Activated CD4-positive, alpha-beta T cell treated with anti-CD3 and anti-CD28 coated beads, Interleukin-2, amount 10 ng/mL, durations not matched to agents 24 days and 14 days (primary cell): ENCODE data around the gene DELE1. TPM values are rescaled to one million over a fixed set of nuclear protein-coding genes. Genes with fewer than 3 reads are reported as not detected.

ENCODE experiments used
- DNase-seq: peaks from one replicate; pipeline ENCODE4 v3.0.0; 2022
- H3K27ac Mint-ChIP-seq: one replicate; pipeline ENCODE4 v1.8.0; 2022; ENCODE audit warnings: mild to moderate bottlenecking, mixed read lengths
- H3K27me3 Mint-ChIP-seq: one replicate; pipeline ENCODE4 v1.8.0; 2022; ENCODE audit warnings: mixed read lengths
- H3K36me3 Mint-ChIP-seq: one replicate; pipeline ENCODE4 v1.8.0; 2022; ENCODE audit warnings: low read depth, mild to moderate bottlenecking, mixed read lengths
- H3K4me1 Mint-ChIP-seq: one replicate; pipeline ENCODE4 v1.8.0; 2021; ENCODE audit warnings: mixed read lengths
- H3K4me3 Mint-ChIP-seq: one replicate; pipeline ENCODE4 v1.8.0; 2022; ENCODE audit warnings: mild to moderate bottlenecking, moderate library complexity, mixed read lengths
- H3K9me3 Mint-ChIP-seq: one replicate; pipeline ENCODE4 v1.8.0; 2021; ENCODE audit warnings: mixed read lengths
- intact Hi-C: fragments of 100-400 bp; cut with micrococcal nuclease; formaldehyde crosslinking; loops from one replicate; pipeline ENCODE4 v1.15.1; 2023
- total RNA-seq: library from RNA; stranded (reverse); gene quantifications from 2 replicates; pipeline ENCODE4 v1.2.3, GENCODE V29; 2022

Gene DELE1
- 66.7 and 72.0 TPM in 2 replicates for total RNA-seq

DNA sequence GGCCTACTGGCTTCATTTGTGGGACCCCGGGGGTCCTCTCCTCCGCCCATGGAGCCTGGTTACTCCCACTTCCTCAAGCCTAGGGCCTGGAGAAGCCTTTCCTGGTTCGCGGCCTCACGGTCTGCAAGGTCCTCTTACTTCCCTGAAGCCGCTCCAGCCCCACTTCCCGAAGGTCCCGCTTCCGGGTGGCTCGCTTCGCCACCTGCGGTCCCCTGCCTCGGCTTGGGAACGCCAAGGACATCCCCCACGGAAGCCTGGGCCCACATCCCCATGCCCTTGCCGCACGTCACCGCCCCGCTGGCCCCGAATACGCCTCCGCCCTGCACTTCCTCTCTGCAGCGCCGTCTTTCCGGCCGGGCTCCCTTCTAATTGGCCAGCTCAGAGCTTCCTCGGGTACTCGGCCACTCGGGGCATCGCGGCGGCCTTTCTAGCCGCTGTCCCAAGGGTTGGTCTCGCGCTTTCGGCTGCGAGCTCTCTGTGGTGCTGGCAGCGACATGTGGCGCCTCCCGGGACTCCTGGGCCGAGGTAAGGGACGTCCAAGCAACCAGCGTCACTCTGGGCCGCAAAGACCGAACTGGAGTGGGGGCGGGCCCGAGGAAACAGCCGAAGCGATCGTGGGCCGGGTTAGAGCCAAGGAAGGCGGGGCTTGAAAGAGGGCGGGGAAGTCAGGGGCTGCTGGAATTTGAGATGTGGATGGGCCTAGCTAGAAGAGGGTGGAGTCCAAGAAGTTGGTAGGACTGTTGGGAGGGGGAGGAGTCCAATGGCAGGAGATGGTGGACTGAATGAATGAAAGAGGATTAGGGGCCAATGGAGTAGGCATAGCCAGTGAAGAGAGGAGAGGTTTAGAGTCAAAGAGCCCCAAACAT, at the start of gene DELE1:
DELE1 (plus strand) TSS at position 424 of the 866 bp plus-strand sequence; CDS start at position 495, 71 bp downstream.
- Mint-ChIP-seq H3K9me3 (no peaks in the 10 kb centered on the region), H3K4me3 (peak within 1 kb of the TSS; percentile 86), H3K36me3 (peaks cover 31% of the 10 kb centered on the region), H3K4me1 (peaks cover 31% of the 10 kb centered on the region), H3K27me3 (no peaks in the 10 kb centered on the region), H3K27ac (peak within 1 kb of the TSS; percentile 87)
- DNase-seq: peak; percentile 97
- intact Hi-C loops: loop anchor here (1.0 to 5.0 kb wide), 6 partner anchors 37 to 359 kb away; partner anchors contain the start of genes GNPDA1, PCDH1 and RNF14

DNA sequence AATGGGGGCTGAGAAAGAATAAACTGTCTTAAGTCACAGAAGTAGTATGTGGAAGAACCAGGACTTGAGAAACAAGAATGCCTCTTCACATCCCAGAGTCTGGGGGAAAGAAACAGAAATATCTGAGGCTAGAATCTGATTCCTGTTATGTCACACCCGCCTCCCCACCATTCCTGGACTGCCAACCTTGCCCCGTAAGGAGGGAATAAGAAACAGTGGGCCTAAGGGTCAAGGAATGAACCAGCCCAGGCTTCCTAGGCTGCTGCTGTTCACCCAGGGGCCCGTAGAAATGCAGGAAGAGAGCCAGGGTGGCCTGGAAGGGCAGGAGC, 49.8 kb upstream of the DELE1 start:
- H3K36me3 Mint-ChIP-seq: no peaks in the 10 kb centered on the region
- H3K4me1 Mint-ChIP-seq: peaks cover 10% of the 10 kb centered on the region
- H3K27ac Mint-ChIP-seq: no peak overlapping the region

GRCh38 chr5:141874262-141874964, 49.3 kb upstream of the DELE1 start:
- no peak overlapping the region for H3K4me3 Mint-ChIP-seq
- H3K27me3 Mint-ChIP-seq: peaks cover 74% of the 10 kb centered on the region
- intact Hi-C loops: no loop called here
- no peaks in the 10 kb centered on the region for H3K9me3 Mint-ChIP-seq
- no peak for DNase-seq
- peaks cover 14% of the 10 kb centered on the region for H3K4me1 Mint-ChIP-seq
- H3K36me3 Mint-ChIP-seq: no peaks in the 10 kb centered on the region
- no peak overlapping the region for H3K27ac Mint-ChIP-seq

More for the DNA sequence above, 49.8 kb upstream of the DELE1 start:
- no peak for DNase-seq
- H3K4me3 Mint-ChIP-seq: no peak overlapping the region
- no peaks in the 10 kb centered on the region for H3K9me3 Mint-ChIP-seq
- H3K27me3 Mint-ChIP-seq: peaks cover 69% of the 10 kb centered on the region
- intact Hi-C loops: no loop called here

DNA sequence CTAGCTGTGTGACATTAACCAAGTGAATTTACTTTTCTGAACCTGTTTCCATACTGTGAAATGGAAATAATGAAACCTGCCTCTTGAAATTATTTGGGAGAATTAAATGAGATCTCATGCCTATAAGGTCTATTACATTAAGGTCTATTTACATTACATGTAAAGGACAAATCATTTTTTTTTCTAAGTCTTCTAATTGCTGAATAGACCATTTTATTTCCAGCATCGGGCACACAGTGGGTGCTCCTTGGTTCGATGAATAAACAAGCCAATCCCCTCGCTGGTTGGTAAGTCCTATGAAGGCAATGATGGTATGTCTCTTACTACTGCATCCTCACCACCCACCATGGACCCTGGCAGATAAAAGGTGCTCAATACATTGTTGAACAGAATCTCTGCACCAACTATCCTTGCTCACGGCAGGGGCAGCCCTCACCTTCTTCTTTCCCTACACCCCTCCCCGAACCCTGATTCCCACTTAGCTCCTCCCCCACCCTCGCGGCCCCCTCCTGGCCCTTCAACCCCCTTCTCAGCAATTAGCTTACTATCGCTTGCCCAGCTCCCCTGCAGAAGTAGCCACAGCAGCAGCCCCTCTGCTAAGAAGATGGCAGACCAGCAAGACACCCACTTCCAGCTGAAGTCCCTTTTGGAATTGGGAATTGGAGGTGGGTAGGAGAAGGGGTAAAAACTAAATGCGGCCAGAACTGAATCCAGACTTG, 48.5 kb upstream of the DELE1 start:
- Mint-ChIP-seq H3K4me1 (peaks cover 17% of the 10 kb centered on the region), H3K36me3 (no peaks in the 10 kb centered on the region), H3K27ac (no peak overlapping the region), H3K27me3 (peaks cover 76% of the 10 kb centered on the region), H3K4me3 (no peak overlapping the region), H3K9me3 (no peaks in the 10 kb centered on the region)
- intact Hi-C loops: loop anchor here (5.0 kb wide), 1 partner anchor 63 kb away; no protein-coding TSS in a partner anchor
- DNase-seq: no peak

DNA sequence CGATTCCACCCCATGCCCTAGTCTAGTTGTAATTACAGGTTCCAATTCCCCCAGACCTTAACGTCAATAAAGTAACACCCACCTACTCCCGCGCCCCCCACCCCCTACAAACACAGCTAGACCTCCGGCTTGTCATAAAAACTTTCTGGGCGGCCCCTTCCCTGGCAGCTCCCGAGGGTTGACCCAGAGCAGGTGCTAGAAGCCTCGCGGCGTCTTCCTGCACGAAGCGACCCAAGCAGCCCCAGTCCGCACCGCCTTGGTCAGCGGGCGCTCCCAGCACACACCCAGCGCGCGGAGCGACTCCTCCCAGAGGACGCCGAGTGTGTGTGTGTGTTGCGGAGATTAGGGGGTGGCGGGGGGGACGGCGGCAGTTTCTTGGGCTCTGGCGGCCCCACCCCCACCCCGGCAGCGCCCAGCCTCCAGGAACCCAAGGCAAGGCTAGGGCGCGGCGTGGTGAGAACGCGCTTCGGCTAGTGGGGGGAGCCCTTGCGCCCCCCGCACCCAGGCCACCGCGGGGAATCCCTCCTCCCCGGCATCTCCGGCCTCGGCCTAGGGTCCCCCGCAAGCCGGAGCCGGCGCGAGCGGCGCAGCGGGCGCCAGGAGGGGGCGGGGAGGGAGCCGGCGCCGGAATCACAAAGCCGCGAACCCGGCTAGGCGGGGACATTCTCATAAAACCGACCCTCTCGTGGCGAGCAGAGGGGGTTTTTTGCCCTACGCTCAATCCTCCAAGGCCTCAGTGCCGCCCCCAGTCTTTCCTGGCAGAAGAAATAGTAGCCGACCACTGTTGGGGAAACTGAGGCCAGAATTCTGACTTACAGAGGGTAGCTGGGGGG, 47.7 kb upstream of the DELE1 start:
- DNase-seq: peak; percentile 59
- Mint-ChIP-seq H3K9me3 (no peaks in the 10 kb centered on the region), H3K4me3 (no peak overlapping the region), H3K4me1 (peaks cover 17% of the 10 kb centered on the region), H3K27me3 (peaks cover 77% of the 10 kb centered on the region), H3K27ac (no peak overlapping the region), H3K36me3 (no peaks in the 10 kb centered on the region)
- intact Hi-C loops: loop anchor here (5.0 kb wide), 1 partner anchor 64 kb away; no protein-coding TSS in a partner anchor

DNA sequence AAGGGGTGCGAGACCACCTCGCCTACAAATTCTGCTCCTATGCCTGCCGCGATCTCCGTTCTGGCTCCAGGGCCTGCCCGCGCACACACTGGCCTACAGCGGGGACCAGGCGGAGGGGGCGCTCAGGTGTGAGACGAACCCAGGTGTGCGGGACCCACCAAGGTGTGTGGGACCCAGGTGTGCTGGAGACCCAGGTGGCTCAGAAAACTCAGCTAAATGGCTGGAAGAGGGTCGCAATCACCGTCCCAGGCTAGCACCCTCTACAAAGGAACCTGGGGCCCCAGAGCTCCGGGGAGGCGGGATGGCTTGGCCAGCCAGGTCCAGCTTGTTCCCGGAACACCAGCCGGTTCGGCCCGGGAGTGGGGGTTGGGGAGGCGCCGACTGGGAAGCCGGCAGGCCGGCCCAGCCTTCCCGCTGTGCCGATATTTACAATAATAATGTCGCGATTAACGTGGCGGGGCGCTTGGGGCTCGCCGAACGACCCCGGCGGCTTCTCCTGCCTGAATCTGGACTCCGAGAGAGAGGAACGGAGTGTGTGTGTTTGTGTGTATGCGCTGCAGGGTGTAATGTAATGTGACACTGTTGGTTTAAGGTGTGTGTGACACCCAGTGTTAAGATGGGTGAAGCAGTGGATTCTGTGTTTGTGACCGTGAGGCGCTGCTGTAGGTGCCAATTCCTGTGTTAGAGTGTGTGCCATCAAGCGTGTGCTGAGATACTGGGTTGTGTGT, 46.9 kb upstream of the DELE1 start:
- no peaks in the 10 kb centered on the region for H3K36me3 Mint-ChIP-seq
- peak; percentile 61 for DNase-seq
- peaks cover 17% of the 10 kb centered on the region for H3K4me1 Mint-ChIP-seq
- peaks cover 80% of the 10 kb centered on the region for H3K27me3 Mint-ChIP-seq
- peak overlapping the region; percentile 26 for H3K4me3 Mint-ChIP-seq
- no peaks in the 10 kb centered on the region for H3K9me3 Mint-ChIP-seq
- intact Hi-C loops: loop anchor here (5.0 kb wide), 1 partner anchor 64 kb away; no protein-coding TSS in a partner anchor
- no peak overlapping the region for H3K27ac Mint-ChIP-seq

GRCh38 chr5:141877356-141878185, 46.1 kb upstream of the DELE1 start:
- H3K4me1 Mint-ChIP-seq: peaks cover 20% of the 10 kb centered on the region
- no peak overlapping the region for H3K27ac Mint-ChIP-seq
- DNase-seq: peak; percentile 72
- intact Hi-C loops: loop anchor here (2.0 to 5.0 kb wide), 4 partner anchors 29 to 83 kb away; partner anchors contain the start of gene DELE1
- no peaks in the 10 kb centered on the region for H3K36me3 Mint-ChIP-seq
- no peaks in the 10 kb centered on the region for H3K9me3 Mint-ChIP-seq
- peak overlapping the region; percentile 64 for H3K4me3 Mint-ChIP-seq
- peaks cover 81% of the 10 kb centered on the region for H3K27me3 Mint-ChIP-seq

GRCh38 chr5:141878186-141878710, 45.4 kb upstream of the DELE1 start, which contains the start of gene PCDH1:
Gene PCDH1, minus strand, starts transcription at chr5:141878410. Its CDS starts 148 bp downstream, at chr5:141878262.
- H3K4me3 Mint-ChIP-seq: peak within 1 kb of the TSS; percentile 79
- intact Hi-C loops: loop anchor here (2.0 to 5.0 kb wide), 4 partner anchors 29 to 83 kb away; partner anchors contain the start of gene DELE1

DNA sequence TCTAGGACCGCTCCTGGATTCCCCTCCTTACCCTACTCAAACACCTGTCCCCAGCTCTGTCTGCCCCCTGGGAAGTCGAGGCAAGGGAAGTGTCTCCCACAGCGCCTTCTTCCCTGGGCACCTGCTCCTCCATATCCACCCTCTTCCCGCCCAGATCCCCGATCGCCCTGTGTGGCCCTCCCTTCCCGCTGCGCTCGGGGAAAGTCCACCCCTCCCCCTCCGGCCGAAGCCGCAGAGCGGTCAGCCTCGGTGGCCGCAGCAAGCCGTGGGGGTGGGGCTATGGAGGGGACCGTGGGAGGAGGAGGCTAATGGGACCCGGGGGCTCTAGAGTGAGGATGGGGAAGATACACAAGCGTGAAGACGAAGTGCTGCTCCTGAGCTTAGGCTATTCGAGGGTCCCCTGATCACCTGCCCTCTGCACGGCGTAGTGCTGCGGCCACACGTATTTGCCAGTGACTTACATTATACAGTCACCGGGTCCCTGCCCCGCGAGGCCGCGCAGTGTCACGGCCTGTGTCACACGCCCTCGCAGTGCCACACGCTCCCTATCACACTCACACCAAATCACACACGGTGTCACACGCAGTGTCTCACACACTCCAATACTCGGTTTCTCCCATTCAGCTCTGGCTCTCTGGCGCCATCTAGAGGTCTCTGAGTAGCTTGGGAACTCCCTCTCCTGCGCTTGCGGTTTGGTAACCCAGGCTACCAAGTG, 44.8 kb upstream of the DELE1 start:
- Mint-ChIP-seq H3K27ac (peak overlapping the region; percentile 39), H3K4me1 (peaks cover 22% of the 10 kb centered on the region), H3K4me3 (peak overlapping the region; percentile 79), H3K27me3 (peaks cover 78% of the 10 kb centered on the region), H3K9me3 (no peaks in the 10 kb centered on the region), H3K36me3 (no peaks in the 10 kb centered on the region)
- intact Hi-C loops: loop anchor here (1.0 to 5.0 kb wide), 7 partner anchors 30 to 214 kb away; partner anchors contain the start of gene DELE1
- peak; percentile 97 for DNase-seq

More at GRCh38 chr5:141878186-141878710, 45.4 kb upstream of the DELE1 start, which contains the start of gene PCDH1:
- H3K36me3 Mint-ChIP-seq: no peaks in the 10 kb centered on the region
- peaks cover 80% of the 10 kb centered on the region for H3K27me3 Mint-ChIP-seq
- H3K9me3 Mint-ChIP-seq: no peaks in the 10 kb centered on the region
- peak within 1 kb of the TSS; percentile 39 for H3K27ac Mint-ChIP-seq
- H3K4me1 Mint-ChIP-seq: peaks cover 21% of the 10 kb centered on the region
- peak; percentile 76 for DNase-seq

- Mint-ChIP-seq H3K27ac (peak overlapping the region; percentile 35), H3K9me3 (no peaks in the 10 kb centered on the region), H3K4me1 (peaks cover 23% of the 10 kb centered on the region), H3K36me3 (no peaks in the 10 kb centered on the region), H3K4me3 (peak overlapping the region; percentile 79), H3K27me3 (peaks cover 78% of the 10 kb centered on the region)
- DNase-seq: no peak
- intact Hi-C loops: loop anchor here (1.0 to 5.0 kb wide), 7 partner anchors 31 to 214 kb away; partner anchors contain the start of gene DELE1
Measured at GRCh38 chr5:141879426-141879759, 44.3 kb upstream of the DELE1 start.
